Stimulated activated naive B cell treated with anti-CD40 and anti-IgM and Interleukin-4, amounts not matched to agents 10 μg/mL and 1 μg/mL and 100 μg/mL, for 72 hours (primary cell): Measurements from ENCODE around the gene CLSTN1.

Experiments used
- ATAC-seq, 2 donors: fragments of 150-1000 bp; cut with Tn5 transposase; replicated peaks; 2 replicates each; pipeline ENCODE4 v1.10.0; 2021; ENCODE audit warnings: moderate library complexity in 1 of 2
- DNase-seq: peaks from one replicate; pipeline ENCODE4 v3.0.0; 2021
- H3K27ac Mint-ChIP-seq: one replicate; pipeline ENCODE4 v1.8.0; 2022; ENCODE audit warnings: mild to moderate bottlenecking, mixed read lengths
- H3K27me3 Mint-ChIP-seq, 2 donors: one replicate each; pipeline ENCODE4 v1.8.0; 2022; ENCODE audit warnings: mixed read lengths in 2 of 2
- H3K36me3 Mint-ChIP-seq, 2 donors: one replicate each; pipeline ENCODE4 v1.8.0; 2022; ENCODE audit warnings: mixed read lengths in 2 of 2, mild to moderate bottlenecking in 1 of 2
- H3K4me1 Mint-ChIP-seq, 2 donors: one replicate each; pipeline ENCODE4 v1.8.0; 2022; ENCODE audit warnings: mixed read lengths in 2 of 2, mild to moderate bottlenecking in 1 of 2
- H3K4me3 Mint-ChIP-seq, 2 donors: one replicate each; pipeline ENCODE4 v1.8.0; 2022; ENCODE audit warnings: mild to moderate bottlenecking in 2 of 2, mixed read lengths in 2 of 2, moderate library complexity in 1 of 2
- H3K9me3 Mint-ChIP-seq, 2 donors: one replicate each; pipeline ENCODE4 v1.8.0; 2022; ENCODE audit warnings: mixed read lengths in 2 of 2, mild to moderate bottlenecking in 1 of 2

CLSTN1 gene

GRCh38 chr1:9859281-9860014 lies 35.7 kb upstream of the CLSTN1 start:
- no peak for DNase-seq
- no peak for ATAC-seq
- no peak overlapping the region for H3K4me3 Mint-ChIP-seq
- H3K27me3 Mint-ChIP-seq: no peaks in the 10 kb centered on the region
- H3K27ac Mint-ChIP-seq: peak overlapping the region; percentile 81
- peaks cover 21 to 27% of the 10 kb centered on the region in 2 donors for H3K4me1 Mint-ChIP-seq
- H3K36me3 Mint-ChIP-seq: peaks cover 4 to 6% of the 10 kb centered on the region in 2 donors
- peaks cover 0 to 4% of the 10 kb centered on the region in 2 donors for H3K9me3 Mint-ChIP-seq

- peaks cover 11 to 12% of the 10 kb centered on the region in 2 donors for H3K36me3 Mint-ChIP-seq
- peaks cover 3 to 8% of the 10 kb centered on the region in 2 donors for H3K9me3 Mint-ChIP-seq
- no peak for DNase-seq
- peak in 1 of 2 donors; percentile 22 for ATAC-seq
- peaks cover 15 to 20% of the 10 kb centered on the region in 2 donors for H3K4me1 Mint-ChIP-seq
- no peaks in the 10 kb centered on the region for H3K27me3 Mint-ChIP-seq
- H3K27ac Mint-ChIP-seq: peak overlapping the region; percentile 81
- H3K4me3 Mint-ChIP-seq: no peak overlapping the region
These were observed 34.7 kb upstream of the CLSTN1 start for GRCh38 chr1:9858293-9859035.

- H3K27me3 Mint-ChIP-seq: no peaks in the 10 kb centered on the region
- peaks cover 12 to 29% of the 10 kb centered on the region in 2 donors for H3K4me1 Mint-ChIP-seq
- DNase-seq: no peak
- H3K4me3 Mint-ChIP-seq: no peak overlapping the region
- no peak for ATAC-seq
- peaks cover 5 to 9% of the 10 kb centered on the region in 2 donors for H3K9me3 Mint-ChIP-seq
- no peak overlapping the region for H3K27ac Mint-ChIP-seq
- H3K36me3 Mint-ChIP-seq: peaks cover 13 to 14% of the 10 kb centered on the region in 2 donors
These were observed 31.4 kb upstream of the CLSTN1 start for GRCh38 chr1:9855186-9855585.

- H3K27ac Mint-ChIP-seq: no peak overlapping the region
- peaks cover 15 to 31% of the 10 kb centered on the region in 2 donors for H3K4me1 Mint-ChIP-seq
- ATAC-seq: no peak
- H3K9me3 Mint-ChIP-seq: peaks cover 5 to 6% of the 10 kb centered on the region in 2 donors
- no peak overlapping the region for H3K4me3 Mint-ChIP-seq
- peaks cover 10% of the 10 kb centered on the region in 2 donors for H3K36me3 Mint-ChIP-seq
- DNase-seq: no peak
- no peaks in the 10 kb centered on the region for H3K27me3 Mint-ChIP-seq
These were observed 29.5 kb upstream of the CLSTN1 start for GRCh38 chr1:9853249-9853595.

GRCh38 chr1:9852410-9853248 lies 28.9 kb upstream of the CLSTN1 start:
- H3K36me3 Mint-ChIP-seq: peaks cover 8 to 9% of the 10 kb centered on the region in 2 donors
- DNase-seq (no peak), ATAC-seq (no peak)
- peaks cover 14 to 30% of the 10 kb centered on the region in 2 donors for H3K4me1 Mint-ChIP-seq
- H3K27ac Mint-ChIP-seq: no peak overlapping the region
- H3K27me3 Mint-ChIP-seq: no peaks in the 10 kb centered on the region
- no peak overlapping the region for H3K4me3 Mint-ChIP-seq
- peaks cover 5% of the 10 kb centered on the region in 2 donors for H3K9me3 Mint-ChIP-seq

- DNase-seq (no peak), ATAC-seq (no peak)
- Mint-ChIP-seq H3K27me3 (no peaks in the 10 kb centered on the region), H3K27ac (no peak overlapping the region), H3K9me3 (peaks cover 5% of the 10 kb centered on the region in 2 donors), H3K36me3 (peaks cover 8 to 9% of the 10 kb centered on the region in 2 donors), H3K4me3 (peak overlapping the region in 1 of 2 donors; percentile 25), H3K4me1 (peaks cover 14 to 30% of the 10 kb centered on the region in 2 donors)
These were observed 28.2 kb upstream of the CLSTN1 start for GRCh38 chr1:9852004-9852403.

- Mint-ChIP-seq H3K36me3 (peaks cover 8 to 9% of the 10 kb centered on the region in 2 donors), H3K4me1 (peaks cover 16 to 35% of the 10 kb centered on the region in 2 donors), H3K27ac (peak overlapping the region; percentile 39), H3K27me3 (no peaks in the 10 kb centered on the region), H3K9me3 (peaks cover 5% of the 10 kb centered on the region in 2 donors), H3K4me3 (peak overlapping the region; percentile 89 to 91)
- ATAC-seq (peak; percentile 67 to 73), DNase-seq (no peak)
These were observed 26.8 kb upstream of the CLSTN1 start for GRCh38 chr1:9850442-9851162.

GRCh38 chr1:9849691-9850441 lies 26.1 kb upstream of the CLSTN1 start:
- Mint-ChIP-seq H3K9me3 (peaks cover 5% of the 10 kb centered on the region in 2 donors), H3K27ac (peak overlapping the region; percentile 39), H3K4me1 (peaks cover 16 to 35% of the 10 kb centered on the region in 2 donors), H3K27me3 (no peaks in the 10 kb centered on the region), H3K36me3 (peaks cover 8 to 9% of the 10 kb centered on the region in 2 donors), H3K4me3 (peak overlapping the region; percentile 89 to 91)
- peak; percentile 46 for DNase-seq
- peak; percentile 90 for ATAC-seq

GRCh38 chr1:9848022-9848421 lies 24.3 kb upstream of the CLSTN1 start:
- DNase-seq (no peak), ATAC-seq (no peak)
- H3K4me1 Mint-ChIP-seq: peaks cover 16 to 35% of the 10 kb centered on the region in 2 donors
- no peaks in the 10 kb centered on the region for H3K27me3 Mint-ChIP-seq
- no peaks in the 10 kb centered on the region for H3K36me3 Mint-ChIP-seq
- H3K9me3 Mint-ChIP-seq: no peaks in the 10 kb centered on the region
- no peak overlapping the region for H3K4me3 Mint-ChIP-seq
- H3K27ac Mint-ChIP-seq: no peak overlapping the region

- Mint-ChIP-seq H3K36me3 (no peaks in the 10 kb centered on the region), H3K4me1 (peaks cover 16 to 35% of the 10 kb centered on the region in 2 donors), H3K9me3 (no peaks in the 10 kb centered on the region), H3K27me3 (no peaks in the 10 kb centered on the region), H3K27ac (no peak overlapping the region), H3K4me3 (no peak overlapping the region)
- ATAC-seq (no peak), DNase-seq (no peak)
These were observed 23.5 kb upstream of the CLSTN1 start for GRCh38 chr1:9847269-9847668.

GRCh38 chr1:9846611-9847171 lies 22.9 kb upstream of the CLSTN1 start:
- no peaks in the 10 kb centered on the region for H3K36me3 Mint-ChIP-seq
- no peaks in the 10 kb centered on the region for H3K27me3 Mint-ChIP-seq
- no peak overlapping the region for H3K4me3 Mint-ChIP-seq
- no peak for DNase-seq
- ATAC-seq: no peak
- H3K9me3 Mint-ChIP-seq: no peaks in the 10 kb centered on the region
- no peak overlapping the region for H3K27ac Mint-ChIP-seq
- H3K4me1 Mint-ChIP-seq: peaks cover 16 to 31% of the 10 kb centered on the region in 2 donors

GRCh38 chr1:9845914-9846313 lies 22.1 kb upstream of the CLSTN1 start:
- DNase-seq (no peak), ATAC-seq (no peak)
- Mint-ChIP-seq H3K4me1 (peaks cover 14 to 23% of the 10 kb centered on the region in 2 donors), H3K4me3 (no peak overlapping the region), H3K27ac (no peak overlapping the region), H3K36me3 (no peaks in the 10 kb centered on the region), H3K27me3 (no peaks in the 10 kb centered on the region), H3K9me3 (no peaks in the 10 kb centered on the region)

- ATAC-seq (no peak), DNase-seq (no peak)
- Mint-ChIP-seq H3K36me3 (no peaks in the 10 kb centered on the region), H3K4me3 (no peak overlapping the region), H3K9me3 (no peaks in the 10 kb centered on the region), H3K27ac (no peak overlapping the region), H3K4me1 (peaks cover 9 to 13% of the 10 kb centered on the region in 2 donors), H3K27me3 (no peaks in the 10 kb centered on the region)
These were observed 21.0 kb upstream of the CLSTN1 start for GRCh38 chr1:9844756-9845155.
